GM18505 (cell line): ENCODE measurements around the gene KRTAP5-6.

Experiments used
- ATAC-seq: cut with Tn5 transposase; IDR thresholded peaks from one replicate; pipeline ENCODE4 v1.9.1; 2021; ENCODE audit not compliant: unreplicated experiment
- POLR2A ChIP-seq: IDR thresholded peaks from 4 replicates; pipeline ENCODE4 v1.6.1; 2011; ENCODE audit warnings: borderline replicate concordance; ENCODE audit not compliant: insufficient read depth, insufficient read length; ENCODE audit errors: extremely low read depth

KRTAP5-6 gene

DNA sequence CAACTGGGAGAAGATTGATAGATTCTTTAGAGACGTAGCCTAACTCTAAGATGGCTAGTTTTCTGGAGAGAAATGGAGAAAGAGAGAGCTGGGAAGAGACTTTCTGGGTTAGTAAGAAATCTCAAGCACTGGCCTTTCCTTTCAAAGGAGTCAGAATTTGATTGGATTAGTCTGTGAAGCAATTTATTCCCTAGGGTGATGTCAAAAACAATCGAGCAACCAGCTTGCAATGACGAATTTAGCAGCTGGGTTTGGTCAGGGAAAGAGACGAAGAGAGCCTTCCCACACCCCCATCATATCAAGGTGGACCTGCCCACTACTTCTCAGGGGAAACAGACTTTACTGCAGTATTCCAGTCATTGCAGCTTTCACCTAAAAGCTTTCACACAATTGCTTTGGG lies 10.8 kb downstream of the KRTAP5-6 start:
- ATAC-seq = no peak
- TF ChIP-seq POLR2A = no peak

- no peak for TF ChIP-seq POLR2A
- ATAC-seq = no peak
Observed at GRCh38 chr11:1708716-1709115, 11.7 kb downstream of the KRTAP5-6 start.

DNA sequence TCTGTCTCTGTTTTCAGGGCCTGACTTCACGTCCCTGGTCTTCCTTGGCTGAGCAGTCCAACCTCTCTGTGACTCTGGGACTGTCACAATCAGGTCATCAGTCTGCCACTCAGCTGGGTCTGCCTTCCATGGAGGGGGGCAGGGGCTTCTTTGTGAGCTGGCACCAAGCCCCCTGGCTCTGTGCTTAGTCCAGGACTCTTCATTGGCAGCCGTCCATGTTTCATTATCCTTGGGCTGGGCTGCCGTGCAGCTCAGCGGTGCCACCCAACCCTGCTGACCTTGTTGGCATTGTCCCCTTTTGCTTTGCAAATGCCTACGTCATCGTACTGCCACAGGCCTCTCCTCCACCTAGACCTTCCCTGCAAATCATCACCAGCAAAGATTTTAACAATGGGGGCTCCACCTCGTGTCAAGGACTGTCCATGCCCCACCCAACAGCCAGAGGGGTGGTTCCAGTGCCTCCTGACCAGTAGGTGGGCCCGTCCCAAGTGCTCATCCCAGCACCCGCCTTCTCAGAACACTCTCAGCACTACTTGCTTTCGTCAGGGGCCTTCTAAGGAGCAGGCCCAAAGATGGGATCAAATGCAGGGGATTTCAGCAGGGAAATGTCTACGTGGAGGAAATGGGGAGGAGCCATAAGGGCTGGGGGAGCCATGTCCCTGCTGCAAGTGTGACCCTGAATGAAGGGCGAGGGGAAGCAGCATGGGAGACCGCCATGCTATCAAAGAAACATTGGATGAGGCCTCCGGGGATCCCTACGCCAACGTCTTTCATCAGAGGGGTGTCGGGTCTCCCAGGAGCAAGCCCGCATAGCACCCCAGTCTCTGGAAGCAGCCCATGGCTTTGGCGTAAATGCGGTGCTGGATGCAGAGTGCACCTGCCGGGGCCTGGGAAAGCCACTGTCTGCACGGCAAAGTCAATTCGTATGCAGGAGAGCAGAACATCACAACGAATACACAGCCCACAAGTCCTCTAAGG lies 18.2 kb downstream of the KRTAP5-6 start:
- no peak for TF ChIP-seq POLR2A
- no peak for ATAC-seq

- no peak for ATAC-seq
- no peak for TF ChIP-seq POLR2A
Observed at GRCh38 chr11:1717745-1718144, 20.8 kb downstream of the KRTAP5-6 start.

DNA sequence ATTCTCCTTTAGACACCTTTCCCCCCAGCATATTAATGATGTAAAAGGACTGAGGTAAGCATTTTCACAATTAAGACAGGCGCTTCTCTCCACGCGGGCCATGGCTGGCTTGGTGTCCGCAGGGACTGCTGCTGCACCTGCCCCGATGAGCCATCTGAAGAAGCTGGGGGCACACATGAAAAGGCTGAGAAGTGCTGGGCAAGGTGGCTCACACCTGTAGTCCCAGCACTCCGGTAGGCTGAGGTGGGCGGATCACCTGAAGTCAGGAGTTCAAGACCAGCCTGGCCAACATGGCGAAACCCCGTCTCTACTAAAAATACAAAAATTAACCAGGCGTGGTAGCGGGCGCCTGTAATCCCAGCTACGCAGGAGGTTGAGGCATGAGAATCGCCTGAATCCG lies 21.3 kb downstream of the KRTAP5-6 start:
- ATAC-seq = no peak
- TF ChIP-seq POLR2A = no peak

DNA sequence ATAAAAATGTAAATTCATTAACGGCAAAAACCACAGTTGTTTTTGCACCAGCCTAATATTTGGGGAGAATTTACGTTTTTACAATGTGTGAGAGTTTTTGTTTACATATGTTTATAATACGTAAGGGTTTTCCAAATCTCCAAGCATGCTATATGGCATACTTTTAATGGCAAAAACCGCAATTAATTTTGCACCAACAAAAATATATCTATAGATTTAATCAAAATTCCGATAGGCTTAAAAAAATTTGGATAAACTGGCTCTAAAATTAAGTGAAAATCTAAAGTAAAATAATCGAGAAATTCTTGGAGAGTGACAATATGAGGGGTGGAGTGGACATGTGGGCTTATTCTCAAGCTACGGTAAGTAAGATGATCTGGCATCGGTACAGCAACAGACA lies 22.8 kb downstream of the KRTAP5-6 start:
- no peak for ATAC-seq
- TF ChIP-seq POLR2A = no peak

GRCh38 chr11:1727096-1727690 lies 30.2 kb downstream of the KRTAP5-6 start:
- ATAC-seq = no peak
- no peak for TF ChIP-seq POLR2A

DNA sequence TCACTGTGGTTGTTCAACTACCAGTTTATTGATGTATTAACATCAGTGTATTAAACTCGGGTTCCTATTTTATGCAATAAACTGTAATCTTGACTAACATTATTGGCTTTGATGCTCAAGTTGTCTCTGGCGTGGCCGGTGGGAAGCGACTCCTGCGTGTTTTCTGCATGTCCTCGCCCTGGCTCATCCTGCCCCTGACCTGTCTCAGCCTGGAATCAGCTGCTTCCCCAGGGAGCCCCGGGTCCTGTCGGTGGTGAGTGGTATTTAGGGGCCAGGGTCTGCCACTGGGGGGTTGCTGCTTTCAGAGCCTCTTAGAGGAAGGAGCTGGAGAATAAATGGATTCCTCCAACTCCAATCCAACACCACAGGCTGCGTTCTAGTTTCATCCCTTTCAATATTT lies 30.9 kb downstream of the KRTAP5-6 start:
- TF ChIP-seq POLR2A = no peak
- no peak for ATAC-seq

GRCh38 chr11:1728301-1728700 lies 31.3 kb downstream of the KRTAP5-6 start:
- no peak for ATAC-seq
- no peak for TF ChIP-seq POLR2A

DNA sequence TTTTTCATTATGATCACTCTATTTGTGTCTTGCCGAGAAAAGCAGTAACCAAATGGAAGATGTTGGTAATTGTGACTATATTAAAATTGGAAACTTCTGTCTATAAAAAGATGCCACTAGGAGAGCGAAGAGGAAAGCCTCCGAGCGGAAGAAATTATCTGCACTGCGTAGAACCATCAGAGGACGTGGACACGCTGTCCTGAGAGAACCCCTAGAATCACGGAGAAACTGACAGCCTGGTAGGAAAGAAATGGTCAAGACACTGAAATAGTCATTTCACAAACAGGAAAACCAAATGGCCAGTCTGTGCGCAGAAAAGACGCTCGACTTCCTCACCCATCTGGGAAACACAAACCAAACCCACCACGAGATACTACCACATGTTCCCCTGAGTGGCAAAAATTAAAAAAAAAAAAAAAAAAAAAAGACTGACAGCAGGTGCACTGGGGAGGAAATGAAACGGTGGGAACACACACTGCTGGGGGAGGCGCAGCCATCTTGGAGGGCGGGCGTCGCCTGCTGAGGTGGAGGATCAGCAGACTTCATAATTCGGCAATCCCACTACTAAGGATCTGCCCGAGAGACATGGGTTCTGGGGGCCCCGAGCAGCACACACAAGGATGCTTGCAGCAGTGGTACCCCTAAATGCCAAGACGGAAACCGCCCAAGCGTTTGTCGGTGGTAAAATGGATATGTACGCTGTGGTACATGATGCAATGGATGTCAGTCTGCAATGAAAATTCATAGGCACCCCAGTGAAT lies 32.1 kb downstream of the KRTAP5-6 start:
- no peak for TF ChIP-seq POLR2A
- ATAC-seq = no peak

DNA sequence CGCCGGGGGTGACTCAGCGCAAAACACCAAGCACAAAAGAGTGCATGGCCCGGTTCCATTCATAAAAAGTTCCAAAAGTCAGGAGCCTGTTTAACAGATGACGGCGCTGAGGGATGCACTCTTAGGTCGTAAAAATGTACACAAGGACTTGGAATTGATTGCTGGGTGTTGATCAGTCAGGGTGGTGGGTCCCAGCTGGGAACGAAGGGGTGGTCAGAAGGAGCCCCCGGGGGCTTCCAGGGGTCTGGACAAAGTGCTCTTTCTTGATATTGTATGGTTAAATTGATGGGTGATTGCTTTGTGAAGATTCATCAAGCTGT lies 32.7 kb downstream of the KRTAP5-6 start:
- TF ChIP-seq POLR2A = no peak
- no peak for ATAC-seq

GRCh38 chr11:1730059-1730629 lies 33.1 kb downstream of the KRTAP5-6 start:
- TF ChIP-seq POLR2A = no peak
- no peak for ATAC-seq

DNA sequence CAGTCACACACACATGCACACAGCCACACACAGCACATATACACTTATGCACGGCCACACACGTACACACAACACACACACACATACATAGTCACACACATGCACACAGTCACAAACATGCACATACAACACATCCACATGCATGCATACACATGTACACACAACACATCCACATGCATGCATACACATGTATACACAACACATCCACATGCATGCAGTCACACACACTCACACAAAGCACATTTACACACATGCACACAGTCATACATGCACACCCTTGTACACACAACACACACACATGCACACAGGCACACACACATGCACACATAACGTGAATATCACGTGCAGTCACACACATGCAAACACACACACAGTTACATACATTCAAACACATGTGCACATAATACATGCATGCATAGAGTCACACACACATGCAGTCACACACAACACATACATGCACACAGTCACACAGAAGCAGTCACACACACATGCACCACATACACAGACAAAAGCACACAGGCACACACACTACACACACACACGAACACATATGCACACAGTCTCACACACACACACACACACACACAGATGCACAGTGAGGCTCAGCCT lies 34.6 kb downstream of the KRTAP5-6 start:
- TF ChIP-seq POLR2A = no peak
- ATAC-seq = no peak
